GM18858 (cell line): ENCODE data around the gene AAK1.
A peak's percentile ranks its signal among the peaks of the same experiment; 100 is the strongest.
"Not testable (repeated sequence)": the region's sequence is repeated elsewhere in the genome, so short reads cannot be mapped to it uniquely, and the experiment has no call there.

Experiments used
- ATAC-seq: cut with Tn5 transposase; IDR thresholded peaks from one replicate; pipeline ENCODE4 v1.9.1; 2021; ENCODE audit not compliant: unreplicated experiment

The AAK1 gene

GRCh38 chr2:69576880-69577279 lies 66.7 kb downstream of the AAK1 start:
- no peak for ATAC-seq

- no peak for ATAC-seq
Measured at GRCh38 chr2:69575926-69576325, 67.6 kb downstream of the AAK1 start.

GRCh38 chr2:69575371-69575770 lies 68.2 kb downstream of the AAK1 start:
- ATAC-seq, result not testable (repeated sequence)

- ATAC-seq, result no peak
Measured at GRCh38 chr2:69572641-69573040, 70.9 kb downstream of the AAK1 start.

- no peak for ATAC-seq
Measured at GRCh38 chr2:69571189-69571588, 72.3 kb downstream of the AAK1 start.

GRCh38 chr2:69570474-69570873 lies 73.1 kb downstream of the AAK1 start:
- ATAC-seq, result no peak

GRCh38 chr2:69567909-69568300 lies 75.6 kb downstream of the AAK1 start:
- no peak for ATAC-seq

GRCh38 chr2:69567157-69567908 lies 76.2 kb downstream of the AAK1 start:
- ATAC-seq, result no peak

GRCh38 chr2:69566669-69567068 lies 76.9 kb downstream of the AAK1 start:
- ATAC-seq, result no peak

GRCh38 chr2:69565431-69565839 lies 78.1 kb downstream of the AAK1 start:
- ATAC-seq, result peak; percentile 57

GRCh38 chr2:69564604-69565003 lies 78.9 kb downstream of the AAK1 start:
- ATAC-seq, result no peak

GRCh38 chr2:69563021-69563420 lies 80.5 kb downstream of the AAK1 start:
- ATAC-seq, result no peak

GRCh38 chr2:69561101-69561500 lies 82.4 kb downstream of the AAK1 start:
- no peak for ATAC-seq

- ATAC-seq, result no peak
Measured at GRCh38 chr2:69560147-69560482, 83.4 kb downstream of the AAK1 start.

- ATAC-seq, result no peak
Measured at GRCh38 chr2:69559442-69560146, 83.9 kb downstream of the AAK1 start.

GRCh38 chr2:69556008-69556407 lies 87.5 kb downstream of the AAK1 start:
- no peak for ATAC-seq

GRCh38 chr2:69554981-69555380 lies 88.6 kb downstream of the AAK1 start:
- no peak for ATAC-seq

- no peak for ATAC-seq
Measured at GRCh38 chr2:69554568-69554967, 89.0 kb downstream of the AAK1 start.

- ATAC-seq, result no peak
Measured at GRCh38 chr2:69553991-69554390, 89.5 kb downstream of the AAK1 start.

GRCh38 chr2:69550511-69550910 lies 93.0 kb downstream of the AAK1 start:
- not testable (repeated sequence) for ATAC-seq

- no peak for ATAC-seq
Measured at GRCh38 chr2:69549421-69549820, 94.1 kb downstream of the AAK1 start.

- ATAC-seq, result no peak
Measured at GRCh38 chr2:69547984-69548715, 95.4 kb downstream of the AAK1 start.
